SU-DHL-6 (cell line): ENCODE results near the gene DYTN.

Experiments
- H2AFZ ChIP-seq: fragments of 200-600 bp; sonication (generic); 2 replicates; pipeline ENCODE4 v1.6.1; 2014; ENCODE audit warnings: low read depth, mild to moderate bottlenecking, moderate library complexity, mixed read lengths, antibody characterized with exemption, low read length; ENCODE audit not compliant: severe bottlenecking
- H3F3A ChIP-seq: fragments of 200-600 bp; shearing (Covaris generic); 2 replicates; pipeline ENCODE4 v1.6.0; 2016; ENCODE audit warnings: antibody characterized with exemption, mild to moderate bottlenecking; ENCODE audit not compliant: insufficient read depth
- H3K27ac ChIP-seq: fragments of 200-600 bp; sonication (generic); 2 replicates; pipeline ENCODE4 v1.5.1; 2016; ENCODE audit warnings: low read depth, mild to moderate bottlenecking, low read length, moderate library complexity, mixed read lengths
- H3K27me3 ChIP-seq: fragments of 200-600 bp; sonication (generic), shearing (Covaris generic); 2 replicates; pipeline ENCODE4 v1.6.0; 2014; ENCODE audit warnings: mild to moderate bottlenecking, low read length
- H3K36me3 ChIP-seq: fragments of 200-600 bp; sonication (generic); 2 replicates; pipeline ENCODE4 v1.6.1; 2014; ENCODE audit warnings: mild to moderate bottlenecking, low read length, mixed read lengths
- H3K4me2 ChIP-seq: fragments of 300-600, 200-600 bp; shearing (Covaris generic), sonication (generic); 2 replicates; pipeline ENCODE4 v1.6.0; 2014; ENCODE audit warnings: low read length, low read depth, mild to moderate bottlenecking; ENCODE audit not compliant: poor library complexity, severe bottlenecking
- H3K4me3 ChIP-seq: fragments of 200-600 bp; sonication (generic); 2 replicates; pipeline ENCODE4 v1.5.1; 2014; ENCODE audit warnings: antibody characterized with exemption, low read length, mild to moderate bottlenecking, mixed read lengths; ENCODE audit not compliant: insufficient read depth, poor library complexity, severe bottlenecking
- H3K79me2 ChIP-seq: fragments of 200-600 bp; sonication (generic); 2 replicates; pipeline ENCODE4 v1.6.1; 2014; ENCODE audit warnings: mild to moderate bottlenecking, low read length, moderate library complexity; ENCODE audit not compliant: insufficient read depth
- H3K9ac ChIP-seq: fragments of 200-600 bp; sonication (generic); 2 replicates; pipeline ENCODE4 v1.7.0; 2014; ENCODE audit warnings: mild to moderate bottlenecking, low read length
- H3K9me2 ChIP-seq: fragments of 200-600 bp; sonication (generic); replicated peaks from 2 replicates; pipeline ENCODE4 v1.6.1; 2014; ENCODE audit warnings: low read length; ENCODE audit not compliant: insufficient read depth
- H3K9me3 ChIP-seq: fragments of 200-600 bp; sonication (generic); 2 replicates; pipeline ENCODE4 v1.6.1; 2014; ENCODE audit warnings: low read length, mixed read lengths; ENCODE audit not compliant: insufficient read depth
- H4K20me1 ChIP-seq: fragments of 200-600 bp; sonication (generic); 2 replicates; pipeline ENCODE4 v1.6.1; 2014; ENCODE audit warnings: low read depth, mild to moderate bottlenecking, antibody characterized with exemption, low read length, moderate library complexity, mixed read lengths
- EZH2phosphoT487 ChIP-seq: fragments of 200-600 bp; sonication (generic), shearing (Covaris generic); conservative IDR thresholded peaks from 2 replicates; pipeline ENCODE4 v1.6.1; 2018; ENCODE audit warnings: mild to moderate bottlenecking, antibody characterized with exemption, low read length, moderate library complexity, mixed read lengths
- TF ChIP-seq, protein P1 (sequence below): fragments of 200-600 bp; sonication (generic); IDR thresholded peaks from one replicate; pipeline ENCODE4 v1.5.1; 2017; ENCODE audit warnings: antibody characterized with exemption, mild to moderate bottlenecking, low read length, moderate library complexity; ENCODE audit not compliant: insufficient read depth, poor library complexity, severe bottlenecking

The DYTN gene

DNA sequence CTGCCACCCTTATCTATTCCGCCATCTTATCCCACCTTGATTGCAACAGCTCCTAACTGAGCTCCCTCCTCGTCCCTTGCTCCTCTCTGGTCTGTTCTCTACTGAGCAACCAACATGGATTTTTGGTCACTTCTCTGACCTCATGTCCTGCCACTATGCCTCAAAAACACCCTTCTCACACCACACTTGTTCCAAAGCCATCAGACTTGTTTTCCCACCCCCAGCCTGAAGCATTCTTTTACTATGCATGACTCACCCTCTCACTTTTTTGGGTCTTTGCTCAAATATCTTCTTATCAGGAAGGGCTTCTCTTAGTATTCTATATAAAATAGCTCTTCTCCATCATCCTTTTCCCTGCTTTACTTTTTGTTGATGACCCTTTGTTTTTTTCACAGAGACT is 78.6 kb downstream of the DYTN start:
- no peaks in the 10 kb centered on the region for H3K27me3 ChIP-seq
- no peaks in the 10 kb centered on the region for H4K20me1 ChIP-seq
- no peaks in the 10 kb centered on the region for H3K9me2 ChIP-seq
- H3K79me2 ChIP-seq: no peaks in the 10 kb centered on the region
- H2AFZ ChIP-seq: no peak overlapping the region
- H3K9ac ChIP-seq: no peak overlapping the region
- no peak for TF ChIP-seq EZH2phosphoT487
- TF ChIP-seq, protein P1, sequence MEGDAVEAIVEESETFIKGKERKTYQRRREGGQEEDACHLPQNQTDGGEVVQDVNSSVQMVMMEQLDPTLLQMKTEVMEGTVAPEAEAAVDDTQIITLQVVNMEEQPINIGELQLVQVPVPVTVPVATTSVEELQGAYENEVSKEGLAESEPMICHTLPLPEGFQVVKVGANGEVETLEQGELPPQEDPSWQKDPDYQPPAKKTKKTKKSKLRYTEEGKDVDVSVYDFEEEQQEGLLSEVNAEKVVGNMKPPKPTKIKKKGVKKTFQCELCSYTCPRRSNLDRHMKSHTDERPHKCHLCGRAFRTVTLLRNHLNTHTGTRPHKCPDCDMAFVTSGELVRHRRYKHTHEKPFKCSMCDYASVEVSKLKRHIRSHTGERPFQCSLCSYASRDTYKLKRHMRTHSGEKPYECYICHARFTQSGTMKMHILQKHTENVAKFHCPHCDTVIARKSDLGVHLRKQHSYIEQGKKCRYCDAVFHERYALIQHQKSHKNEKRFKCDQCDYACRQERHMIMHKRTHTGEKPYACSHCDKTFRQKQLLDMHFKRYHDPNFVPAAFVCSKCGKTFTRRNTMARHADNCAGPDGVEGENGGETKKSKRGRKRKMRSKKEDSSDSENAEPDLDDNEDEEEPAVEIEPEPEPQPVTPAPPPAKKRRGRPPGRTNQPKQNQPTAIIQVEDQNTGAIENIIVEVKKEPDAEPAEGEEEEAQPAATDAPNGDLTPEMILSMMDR: no peak
- H3K9me3 ChIP-seq: no peaks in the 10 kb centered on the region
- H3K4me2 ChIP-seq: no peak overlapping the region
- H3F3A ChIP-seq: no peaks in the 10 kb centered on the region
- no peak overlapping the region for H3K4me3 ChIP-seq
- H3K27ac ChIP-seq: no peak overlapping the region
- H3K36me3 ChIP-seq: no peaks in the 10 kb centered on the region

DNA sequence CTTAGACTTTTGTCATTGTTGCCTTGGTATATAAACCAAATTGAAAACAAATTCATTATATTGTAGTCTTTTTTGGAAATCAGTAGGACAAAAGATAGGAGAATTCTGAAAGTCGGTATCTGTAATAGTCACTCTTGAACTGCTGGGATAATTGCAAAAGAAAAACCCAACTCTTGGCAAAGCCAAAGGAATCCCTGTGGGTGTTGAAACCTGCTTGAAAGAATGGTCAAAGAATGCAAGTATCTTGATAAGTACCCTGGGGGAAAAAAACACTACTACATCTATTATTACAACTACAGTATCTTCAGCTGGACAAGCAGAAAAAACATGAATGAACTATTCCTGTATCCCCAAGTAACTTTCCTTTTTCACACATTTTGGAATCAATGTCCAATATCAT is 83.2 kb downstream of the DYTN start:
- no peaks in the 10 kb centered on the region for H3K9me3 ChIP-seq
- no peak overlapping the region for H2AFZ ChIP-seq
- H3K27me3 ChIP-seq: no peaks in the 10 kb centered on the region
- no peak overlapping the region for H3K27ac ChIP-seq
- H3K9me2 ChIP-seq: no peaks in the 10 kb centered on the region
- no peaks in the 10 kb centered on the region for H3F3A ChIP-seq
- H3K4me3 ChIP-seq: no peak overlapping the region
- no peak for TF ChIP-seq EZH2phosphoT487
- H3K4me2 ChIP-seq: no peak overlapping the region
- H3K79me2 ChIP-seq: no peaks in the 10 kb centered on the region
- no peaks in the 10 kb centered on the region for H3K36me3 ChIP-seq
- H3K9ac ChIP-seq: no peak overlapping the region
- H4K20me1 ChIP-seq: no peaks in the 10 kb centered on the region

DNA sequence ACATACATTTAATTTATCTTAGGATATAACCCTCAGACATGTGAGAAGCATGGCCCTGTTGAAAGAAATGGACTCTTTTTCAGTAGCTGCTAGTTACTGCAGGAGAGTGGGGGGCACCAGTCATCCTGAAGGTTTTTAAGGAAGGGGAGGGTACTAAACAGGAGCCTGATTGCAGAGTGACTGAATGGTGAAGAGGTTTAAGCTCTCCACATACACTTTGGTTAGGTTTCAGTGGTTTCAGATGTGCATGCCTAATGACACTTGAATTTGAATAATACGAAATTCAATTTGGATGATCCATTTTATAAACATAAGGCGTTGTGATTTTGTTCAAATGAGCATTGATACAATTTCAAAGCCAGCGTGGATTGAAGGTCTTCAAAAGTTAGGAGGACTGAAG is 86.9 kb downstream of the DYTN start:
- TF ChIP-seq, protein P1: no peak
- TF ChIP-seq EZH2phosphoT487: no peak
- no peaks in the 10 kb centered on the region for H3K79me2 ChIP-seq

GRCh38 chr2:206627632-206628031 is 90.6 kb downstream of the DYTN start:
- H3K4me2 ChIP-seq: no peak overlapping the region
- H3K9me2 ChIP-seq: no peaks in the 10 kb centered on the region
- H3K4me3 ChIP-seq: no peak overlapping the region
- no peaks in the 10 kb centered on the region for H3K27me3 ChIP-seq
- TF ChIP-seq, protein P1: no peak
- no peak for TF ChIP-seq EZH2phosphoT487
- H3K79me2 ChIP-seq: no peaks in the 10 kb centered on the region
- H3K27ac ChIP-seq: no peak overlapping the region
- H2AFZ ChIP-seq: no peak overlapping the region
- H3K36me3 ChIP-seq: no peaks in the 10 kb centered on the region
- H3F3A ChIP-seq: no peaks in the 10 kb centered on the region
- H3K9ac ChIP-seq: no peak overlapping the region
- H4K20me1 ChIP-seq: no peaks in the 10 kb centered on the region
- no peaks in the 10 kb centered on the region for H3K9me3 ChIP-seq

More for the DNA sequence above, 86.9 kb downstream of the DYTN start:
- no peak overlapping the region for H3K9ac ChIP-seq
- H3K4me2 ChIP-seq: no peak overlapping the region
- no peaks in the 10 kb centered on the region for H4K20me1 ChIP-seq
- no peaks in the 10 kb centered on the region for H3F3A ChIP-seq
- H3K36me3 ChIP-seq: no peaks in the 10 kb centered on the region
- no peaks in the 10 kb centered on the region for H3K9me3 ChIP-seq
- H3K27me3 ChIP-seq: no peaks in the 10 kb centered on the region
- no peaks in the 10 kb centered on the region for H3K9me2 ChIP-seq
- H3K4me3 ChIP-seq: no peak overlapping the region
- H3K27ac ChIP-seq: no peak overlapping the region
- H2AFZ ChIP-seq: no peak overlapping the region
